Measurements from ENCODE around the gene GPATCH2L. TPM values are rescaled to one million over a fixed set of nuclear protein-coding genes. Genes with fewer than 3 reads are reported as not detected.

The GPATCH2L gene
- total and polyA plus RNA-seq, 2 of the 13 experiments (the other 11 are each of a cell fraction or from before 2014, with no cell fraction given), result 14.4 to 29.0 TPM

DNA sequence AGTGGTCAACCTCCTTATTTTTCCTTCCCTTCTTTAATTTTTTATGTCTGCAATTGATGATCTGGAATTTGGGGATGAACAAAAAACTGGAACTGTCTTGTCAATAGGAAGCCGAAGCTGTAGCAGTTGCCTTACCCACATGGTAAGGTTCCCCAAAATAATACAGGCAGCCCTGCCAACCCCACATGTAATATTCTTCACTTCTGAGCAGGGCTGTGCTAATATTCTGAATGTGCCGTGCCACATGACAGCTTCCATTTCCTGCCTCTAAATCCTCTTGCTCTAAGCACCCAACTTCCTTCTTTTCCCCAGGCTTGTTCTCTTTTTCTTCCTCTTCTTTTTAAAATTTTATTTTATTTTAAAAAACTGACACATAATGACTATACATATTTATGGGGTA is 39.6 kb downstream of the GPATCH2L start (continued):
- TF ChIP-seq ZNF816 (CRISPR knock-in tag; IDR thresholded peaks at IDR 0.05; ENCODE audit: borderline replicate concordance), result no peak
- no peak for TF ChIP-seq ZNF777 (CRISPR knock-in tag; IDR thresholded peaks at IDR 0.05)

DNA sequence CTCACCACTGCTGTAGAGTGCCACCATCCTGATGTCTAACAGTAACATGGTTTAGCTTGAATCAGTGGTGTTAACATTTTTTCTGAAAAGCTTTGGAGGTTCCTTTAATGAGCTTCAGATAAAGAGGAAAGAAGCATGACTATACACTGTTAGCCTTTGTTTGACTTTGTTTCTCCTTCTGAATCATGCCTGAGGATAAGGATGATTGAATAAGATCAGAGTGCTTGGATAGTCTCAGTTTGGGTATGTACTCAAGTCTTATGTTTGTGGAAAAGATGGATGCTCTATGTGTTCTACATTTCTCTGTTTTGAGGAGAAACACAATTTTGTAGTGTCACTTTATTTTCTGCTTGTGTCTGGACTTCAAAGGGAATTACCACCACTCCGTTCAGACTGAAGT is 42.0 kb downstream of the GPATCH2L start:
- POLR2A ChIA-PET, result no interaction called here
- in situ Hi-C loops (cut with HindIII; ENCODE audit: extremely low pct_ligation_motif_present, low pct_unique_long_range_greater_than_20kb) (no loop called here), intact Hi-C loops (cut with micrococcal nuclease; ENCODE audit: unreplicated experiment) (no loop called here)
- no peak overlapping the region for H3K9ac ChIP-seq (ENCODE audit: insufficient read depth, low read depth, low read length)
- 88% methylated on average over 1 of the region's 1 CpG for WGBS (ENCODE audit: low lambda C conversion rate)
- H3K27me3 ChIP-seq (ENCODE audit: control insufficient read depth in 1 of 2, insufficient read depth in 2 of 2, low read length in 2 of 2), result no peaks in the 10 kb centered on the region
- no peak overlapping the region for H2AFZ ChIP-seq (ENCODE audit: low read length)
- H3K9me3 ChIP-seq (ENCODE audit: low read length), result no peaks in the 10 kb centered on the region
- BruUV-seq (replicated peaks), result no TSS peak
- FAIRE-seq (no peak), DNase-seq (ENCODE audit: low spot score) (no peak), ATAC-seq (no peak)
- no peak overlapping the region for H3K27ac ChIP-seq (ENCODE audit: extremely low read length, insufficient read depth, low read length)
- peaks cover 1% of the 10 kb centered on the region for H3K79me2 ChIP-seq (ENCODE audit: insufficient read depth, low read length)
- no peaks in the 10 kb centered on the region for H4K20me1 ChIP-seq (ENCODE audit: insufficient read depth, low read length)
- no peak overlapping the region for H3K4me3 ChIP-seq (replicated peaks in 1 of 3; ENCODE audit: insufficient read depth in 1 of 3, low read depth in 2 of 3, low read length in 3 of 3)
- CTCF ChIA-PET (ENCODE audit: low intra/inter-chr PET ratio, low total read pairs), result no interaction called here
- H3K4me2 ChIP-seq (ENCODE audit: low read depth, low read length), result no peak overlapping the region
- no peaks in the 10 kb centered on the region for H3K4me1 ChIP-seq (ENCODE audit: insufficient read depth, low read length)
- peaks cover 7 to 56% of the 10 kb centered on the region in 2 experiments for H3K36me3 ChIP-seq (replicated peaks in 1 of 2; ENCODE audit: control insufficient read depth in 1 of 2, insufficient read depth in 2 of 2, low read length in 2 of 2)
- TF ChIP-seq NR0B2 (CRISPR knock-in tag; IDR thresholded peaks at IDR 0.05), result no peak
- TF ChIP-seq ZMYM4 (CRISPR knock-in tag; IDR thresholded peaks at IDR 0.05), result no peak
- TF ChIP-seq, protein P1, sequence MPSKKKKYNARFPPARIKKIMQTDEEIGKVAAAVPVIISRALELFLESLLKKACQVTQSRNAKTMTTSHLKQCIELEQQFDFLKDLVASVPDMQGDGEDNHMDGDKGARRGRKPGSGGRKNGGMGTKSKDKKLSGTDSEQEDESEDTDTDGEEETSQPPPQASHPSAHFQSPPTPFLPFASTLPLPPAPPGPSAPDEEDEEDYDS (CRISPR knock-in tag; IDR thresholded peaks at IDR 0.05), result no peak
- TF ChIP-seq, protein P2, sequence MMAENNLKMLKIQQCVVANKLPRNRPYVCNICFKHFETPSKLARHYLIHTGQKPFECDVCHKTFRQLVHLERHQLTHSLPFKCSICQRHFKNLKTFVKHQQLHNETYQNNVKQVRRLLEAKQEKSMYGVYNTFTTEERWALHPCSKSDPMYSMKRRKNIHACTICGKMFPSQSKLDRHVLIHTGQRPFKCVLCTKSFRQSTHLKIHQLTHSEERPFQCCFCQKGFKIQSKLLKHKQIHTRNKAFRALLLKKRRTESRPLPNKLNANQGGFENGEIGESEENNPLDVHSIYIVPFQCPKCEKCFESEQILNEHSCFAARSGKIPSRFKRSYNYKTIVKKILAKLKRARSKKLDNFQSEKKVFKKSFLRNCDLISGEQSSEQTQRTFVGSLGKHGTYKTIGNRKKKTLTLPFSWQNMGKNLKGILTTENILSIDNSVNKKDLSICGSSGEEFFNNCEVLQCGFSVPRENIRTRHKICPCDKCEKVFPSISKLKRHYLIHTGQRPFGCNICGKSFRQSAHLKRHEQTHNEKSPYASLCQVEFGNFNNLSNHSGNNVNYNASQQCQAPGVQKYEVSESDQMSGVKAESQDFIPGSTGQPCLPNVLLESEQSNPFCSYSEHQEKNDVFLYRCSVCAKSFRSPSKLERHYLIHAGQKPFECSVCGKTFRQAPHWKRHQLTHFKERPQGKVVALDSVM (CRISPR knock-in tag; IDR thresholded peaks at IDR 0.05), result no peak
- no peak for TF ChIP-seq ZNF556 (CRISPR knock-in tag; IDR thresholded peaks at IDR 0.05; ENCODE audit: borderline replicate concordance)
- TF ChIP-seq SMAD1 (CRISPR knock-in tag; IDR thresholded peaks at IDR 0.05; ENCODE audit: borderline replicate concordance, low read depth), result no peak
- TF ChIP-seq FOXA3 (CRISPR knock-in tag; IDR thresholded peaks at IDR 0.05), result no peak
- TF ChIP-seq BCL3 (CRISPR knock-in tag; IDR thresholded peaks at IDR 0.05), result no peak
- TF ChIP-seq ZNF232 (CRISPR knock-in tag; IDR thresholded peaks at IDR 0.05; ENCODE audit: borderline replicate concordance), result no peak
- TF ChIP-seq TOE1 (CRISPR knock-in tag; IDR thresholded peaks at IDR 0.05), result no peak
- no peak for TF ChIP-seq HDAC1 (CRISPR knock-in tag; IDR thresholded peaks at IDR 0.05)
- TF ChIP-seq FOSL2 (CRISPR knock-in tag; IDR thresholded peaks at IDR 0.05), result no peak
- TF ChIP-seq, protein P3, sequence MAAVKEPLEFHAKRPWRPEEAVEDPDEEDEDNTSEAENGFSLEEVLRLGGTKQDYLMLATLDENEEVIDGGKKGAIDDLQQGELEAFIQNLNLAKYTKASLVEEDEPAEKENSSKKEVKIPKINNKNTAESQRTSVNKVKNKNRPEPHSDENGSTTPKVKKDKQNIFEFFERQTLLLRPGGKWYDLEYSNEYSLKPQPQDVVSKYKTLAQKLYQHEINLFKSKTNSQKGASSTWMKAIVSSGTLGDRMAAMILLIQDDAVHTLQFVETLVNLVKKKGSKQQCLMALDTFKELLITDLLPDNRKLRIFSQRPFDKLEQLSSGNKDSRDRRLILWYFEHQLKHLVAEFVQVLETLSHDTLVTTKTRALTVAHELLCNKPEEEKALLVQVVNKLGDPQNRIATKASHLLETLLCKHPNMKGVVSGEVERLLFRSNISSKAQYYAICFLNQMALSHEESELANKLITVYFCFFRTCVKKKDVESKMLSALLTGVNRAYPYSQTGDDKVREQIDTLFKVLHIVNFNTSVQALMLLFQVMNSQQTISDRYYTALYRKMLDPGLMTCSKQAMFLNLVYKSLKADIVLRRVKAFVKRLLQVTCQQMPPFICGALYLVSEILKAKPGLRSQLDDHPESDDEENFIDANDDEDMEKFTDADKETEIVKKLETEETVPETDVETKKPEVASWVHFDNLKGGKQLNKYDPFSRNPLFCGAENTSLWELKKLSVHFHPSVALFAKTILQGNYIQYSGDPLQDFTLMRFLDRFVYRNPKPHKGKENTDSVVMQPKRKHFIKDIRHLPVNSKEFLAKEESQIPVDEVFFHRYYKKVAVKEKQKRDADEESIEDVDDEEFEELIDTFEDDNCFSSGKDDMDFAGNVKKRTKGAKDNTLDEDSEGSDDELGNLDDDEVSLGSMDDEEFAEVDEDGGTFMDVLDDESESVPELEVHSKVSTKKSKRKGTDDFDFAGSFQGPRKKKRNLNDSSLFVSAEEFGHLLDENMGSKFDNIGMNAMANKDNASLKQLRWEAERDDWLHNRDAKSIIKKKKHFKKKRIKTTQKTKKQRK (IDR thresholded peaks at IDR 0.05; ENCODE audit: low read length), result no peak
- TF ChIP-seq ZNF432 (CRISPR knock-in tag; IDR thresholded peaks at IDR 0.05; ENCODE audit: borderline replicate concordance), result no peak
- TF ChIP-seq SETDB1 (CRISPR knock-in tag; IDR thresholded peaks at IDR 0.05; ENCODE audit: borderline replicate concordance), result no peak
